Upper lobe of left lung (tissue), 4 donors: ENCODE measurements around the gene SLC9A5.

ENCODE experiments used
- EP300 ChIP-seq, 4 donors: sonication (generic); formaldehyde crosslinking; IDR thresholded peaks; one replicate each; pipeline ENCODE4 v1.5.1; 2017; ENCODE audit warnings: antibody characterized with exemption in 4 of 4, control low read depth in 2 of 4
- POLR2AphosphoS5 ChIP-seq, 2 donors: sonication (generic); formaldehyde crosslinking; IDR thresholded peaks; one replicate each; pipeline ENCODE4 v1.5.1; 2017; ENCODE audit warnings: antibody characterized with exemption in 2 of 2
- TF ChIP-seq, protein P1 (sequence below), 6 experiments: fragments of 450-650 bp in 4 of 6; fragments of 200-600 bp in 2 of 6; sonication (generic) in 2 of 6; IDR thresholded peaks; one replicate each; pipeline ENCODE4 v1.5.1; 2016 to 2019; ENCODE audit warnings: antibody characterized with exemption in 6 of 6

DNA sequence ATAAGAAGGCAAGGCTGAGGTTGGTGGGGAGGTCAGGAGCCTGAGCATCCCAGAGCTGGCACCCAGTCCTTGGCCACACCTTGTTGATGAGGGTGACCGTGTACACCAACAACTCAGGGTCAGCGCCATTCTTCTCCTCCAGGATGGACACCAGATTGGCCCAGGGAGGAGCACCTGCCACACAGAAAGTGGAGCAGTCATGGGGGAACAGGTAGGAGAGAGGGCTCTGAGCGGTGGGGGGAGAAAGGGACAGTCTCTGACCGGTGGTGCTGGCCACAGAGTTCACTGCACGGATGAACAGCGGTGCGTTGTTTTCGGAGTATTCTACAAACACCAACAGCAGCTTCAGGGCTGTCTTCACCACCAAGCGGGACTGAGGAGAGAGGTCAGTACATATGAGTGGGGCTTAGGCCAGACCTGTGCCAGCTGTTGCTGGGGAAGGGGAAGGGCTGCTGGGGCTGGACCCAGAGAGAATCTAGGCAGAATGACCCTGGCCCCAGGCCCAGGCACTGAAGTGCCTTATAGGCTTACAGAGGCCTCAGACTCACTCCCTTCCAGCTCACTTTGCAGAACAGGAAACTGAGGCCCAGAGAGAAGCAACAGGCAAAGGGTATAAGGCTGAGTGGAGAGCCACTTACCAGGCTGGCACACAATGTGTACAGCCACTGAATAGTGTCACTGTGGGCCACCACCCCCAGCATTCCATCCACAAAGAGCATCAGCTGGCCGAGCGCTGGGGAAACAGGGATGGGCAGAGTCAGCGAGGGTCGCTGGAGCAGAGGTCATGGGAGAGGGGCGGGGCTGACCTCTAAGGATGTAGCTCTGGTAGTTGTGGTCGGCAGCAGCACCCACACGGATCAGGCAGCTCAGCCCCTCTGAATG is 11.1 kb upstream of the SLC9A5 start:
- TF ChIP-seq, protein P1, sequence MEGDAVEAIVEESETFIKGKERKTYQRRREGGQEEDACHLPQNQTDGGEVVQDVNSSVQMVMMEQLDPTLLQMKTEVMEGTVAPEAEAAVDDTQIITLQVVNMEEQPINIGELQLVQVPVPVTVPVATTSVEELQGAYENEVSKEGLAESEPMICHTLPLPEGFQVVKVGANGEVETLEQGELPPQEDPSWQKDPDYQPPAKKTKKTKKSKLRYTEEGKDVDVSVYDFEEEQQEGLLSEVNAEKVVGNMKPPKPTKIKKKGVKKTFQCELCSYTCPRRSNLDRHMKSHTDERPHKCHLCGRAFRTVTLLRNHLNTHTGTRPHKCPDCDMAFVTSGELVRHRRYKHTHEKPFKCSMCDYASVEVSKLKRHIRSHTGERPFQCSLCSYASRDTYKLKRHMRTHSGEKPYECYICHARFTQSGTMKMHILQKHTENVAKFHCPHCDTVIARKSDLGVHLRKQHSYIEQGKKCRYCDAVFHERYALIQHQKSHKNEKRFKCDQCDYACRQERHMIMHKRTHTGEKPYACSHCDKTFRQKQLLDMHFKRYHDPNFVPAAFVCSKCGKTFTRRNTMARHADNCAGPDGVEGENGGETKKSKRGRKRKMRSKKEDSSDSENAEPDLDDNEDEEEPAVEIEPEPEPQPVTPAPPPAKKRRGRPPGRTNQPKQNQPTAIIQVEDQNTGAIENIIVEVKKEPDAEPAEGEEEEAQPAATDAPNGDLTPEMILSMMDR (IDR thresholded peaks at IDR 0.05): no peak
- no peak for TF ChIP-seq EP300 (IDR thresholded peaks at IDR 0.05)
- TF ChIP-seq POLR2AphosphoS5 (IDR thresholded peaks at IDR 0.05): no peak
